ENCODE data around the gene CCDC180. TPM values are rescaled to one million over a fixed set of nuclear protein-coding genes. Genes with fewer than 3 reads are reported as not detected.
"Not testable (repeated sequence)": the region's sequence is repeated elsewhere in the genome, so short reads cannot be mapped to it uniquely, and the experiment has no call there.

Gene CCDC180
- polyA plus RNA-seq (2013, experiment 1 of 2) = 0.35 TPM
- 0.31 TPM for polyA plus RNA-seq (2013, experiment 2 of 2)

- Histone ChIP-seq H3K4me2 (ENCODE audit: low read length) (no peak within 1 kb of the TSS), H3K23ac (ENCODE audit: low read length) (no peak within 1 kb of the TSS), H3K4ac (ENCODE audit: low read depth, low read length) (no peak within 1 kb of the TSS), H3K27me3 (ENCODE audit: insufficient read depth, low read length, poor library complexity) (no peaks in the 10 kb centered on the region), H4K5ac (ENCODE audit: low read length) (no peak within 1 kb of the TSS), H2AK5ac (ENCODE audit: low read length) (no peak within 1 kb of the TSS), H3K18ac (ENCODE audit: low read length) (no peak within 1 kb of the TSS), H3K36me3 (ENCODE audit: control insufficient read depth, insufficient read depth, low read length) (no peaks in the 10 kb centered on the region), H3K27ac (ENCODE audit: low read depth, low read length) (no peak within 1 kb of the TSS), H3K79me2 (ENCODE audit: control insufficient read depth, insufficient read depth, low read length) (no peaks in the 10 kb centered on the region), H3K4me3 (ENCODE audit: low read length) (no peak within 1 kb of the TSS), H2BK5ac (ENCODE audit: low read length) (no peak within 1 kb of the TSS), H2BK15ac (replicated peaks; ENCODE audit: low read depth) (no peak within 1 kb of the TSS), H3K56ac (ENCODE audit: low read length) (no peak within 1 kb of the TSS), H3K4me1 (ENCODE audit: control insufficient read depth, low read depth, low read length) (peaks cover 2% of the 10 kb centered on the region), H3K79me1 (ENCODE audit: low read length) (no peaks in the 10 kb centered on the region), H3K9ac (ENCODE audit: low read length) (no peak within 1 kb of the TSS), H2BK120ac (ENCODE audit: low read depth, low read length) (no peak within 1 kb of the TSS), H4K8ac (ENCODE audit: low read depth, low read length) (no peak within 1 kb of the TSS)
- DNase-seq = no peak
- WGBS (ENCODE audit: extremely low coverage, insufficient coverage, low lambda C conversion rate) = no CpG with 5 or more reads among the region's 42 CpGs
Measured at GRCh38 chr9:97307500-97308163, at the start of gene CCDC180. Gene CCDC180, plus strand, starts transcription at chr9:97307659. Its CDS starts 405 bp downstream, at chr9:97308064.

GRCh38 chr9:97259834-97260514, 47.5 kb upstream of the CCDC180 start:
- no CpG with 5 or more reads among the region's 4 CpGs for WGBS (ENCODE audit: extremely low coverage, insufficient coverage, low lambda C conversion rate)
- H3K27me3 ChIP-seq (ENCODE audit: insufficient read depth, low read length, poor library complexity) = not testable (repeated sequence)

GRCh38 chr9:97271292-97271691, 36.2 kb upstream of the CCDC180 start:
- Histone ChIP-seq H3K9ac (ENCODE audit: low read length) (no peak overlapping the region), H3K4ac (ENCODE audit: low read depth, low read length) (no peak overlapping the region), H3K79me1 (ENCODE audit: low read length) (no peaks in the 10 kb centered on the region), H2BK5ac (ENCODE audit: low read length) (no peak overlapping the region), H2BK120ac (ENCODE audit: low read depth, low read length) (no peak overlapping the region), H4K8ac (ENCODE audit: low read depth, low read length) (peak overlapping the region; percentile 78), H2AK5ac (ENCODE audit: low read length) (no peak overlapping the region), H3K36me3 (ENCODE audit: control insufficient read depth, insufficient read depth, low read length) (no peaks in the 10 kb centered on the region), H4K5ac (ENCODE audit: low read length) (no peak overlapping the region), H3K18ac (ENCODE audit: low read length) (peak overlapping the region; percentile 94), H3K79me2 (ENCODE audit: control insufficient read depth, insufficient read depth, low read length) (no peaks in the 10 kb centered on the region), H3K27me3 (ENCODE audit: insufficient read depth, low read length, poor library complexity) (no peaks in the 10 kb centered on the region), H3K27ac (ENCODE audit: low read depth, low read length) (no peak overlapping the region), H3K4me2 (ENCODE audit: low read length) (no peak overlapping the region), H3K56ac (ENCODE audit: low read length) (peak overlapping the region; percentile 67), H3K23ac (ENCODE audit: low read length) (no peak overlapping the region), H3K4me1 (ENCODE audit: control insufficient read depth, low read depth, low read length) (peaks cover 1% of the 10 kb centered on the region), H2BK15ac (replicated peaks; ENCODE audit: low read depth) (no peak overlapping the region), H3K4me3 (ENCODE audit: low read length) (no peak overlapping the region)
- no CpG with 5 or more reads among the region's 29 CpGs for WGBS (ENCODE audit: extremely low coverage, insufficient coverage, low lambda C conversion rate)
- peak; percentile 54 for DNase-seq

More at GRCh38 chr9:97259834-97260514, 47.5 kb upstream of the CCDC180 start:
- H2BK15ac ChIP-seq (replicated peaks; ENCODE audit: low read depth); H3K18ac ChIP-seq (ENCODE audit: low read length); DNase-seq; H3K23ac ChIP-seq (ENCODE audit: low read length); H3K4me1 ChIP-seq (ENCODE audit: control insufficient read depth, low read depth, low read length); H3K36me3 ChIP-seq (ENCODE audit: control insufficient read depth, insufficient read depth, low read length); H3K56ac ChIP-seq (ENCODE audit: low read length); H3K79me2 ChIP-seq (ENCODE audit: control insufficient read depth, insufficient read depth, low read length); H2BK5ac ChIP-seq (ENCODE audit: low read length); H3K27ac ChIP-seq (ENCODE audit: low read depth, low read length); H2AK5ac ChIP-seq (ENCODE audit: low read length); H3K4ac ChIP-seq (ENCODE audit: low read depth, low read length); H4K5ac ChIP-seq (ENCODE audit: low read length); H3K79me1 ChIP-seq (ENCODE audit: low read length); H4K8ac ChIP-seq (ENCODE audit: low read depth, low read length); H3K4me3 ChIP-seq (ENCODE audit: low read length); H2BK120ac ChIP-seq (ENCODE audit: low read depth, low read length); H3K9ac ChIP-seq (ENCODE audit: low read length); H3K4me2 ChIP-seq (ENCODE audit: low read length): not testable (repeated sequence)

- no peak overlapping the region for H2BK5ac ChIP-seq (ENCODE audit: low read length)
- H3K27ac ChIP-seq (ENCODE audit: low read depth, low read length) = no peak overlapping the region
- no peaks in the 10 kb centered on the region for H3K36me3 ChIP-seq (ENCODE audit: control insufficient read depth, insufficient read depth, low read length)
- H3K9ac ChIP-seq (ENCODE audit: low read length) = no peak overlapping the region
- no peaks in the 10 kb centered on the region for H3K27me3 ChIP-seq (ENCODE audit: insufficient read depth, low read length, poor library complexity)
- no peak overlapping the region for H2AK5ac ChIP-seq (ENCODE audit: low read length)
- DNase-seq = peak; percentile 34
- H3K79me1 ChIP-seq (ENCODE audit: low read length) = no peaks in the 10 kb centered on the region
- no peak overlapping the region for H4K5ac ChIP-seq (ENCODE audit: low read length)
- WGBS (ENCODE audit: extremely low coverage, insufficient coverage, low lambda C conversion rate) = no CpG with 5 or more reads among the region's 4 CpGs
- no peak overlapping the region for H3K4ac ChIP-seq (ENCODE audit: low read depth, low read length)
- no peak overlapping the region for H2BK120ac ChIP-seq (ENCODE audit: low read depth, low read length)
- no peak overlapping the region for H4K8ac ChIP-seq (ENCODE audit: low read depth, low read length)
- H3K4me2 ChIP-seq (ENCODE audit: low read length) = no peak overlapping the region
- no peak overlapping the region for H3K56ac ChIP-seq (ENCODE audit: low read length)
- no peaks in the 10 kb centered on the region for H3K79me2 ChIP-seq (ENCODE audit: control insufficient read depth, insufficient read depth, low read length)
- no peak overlapping the region for H3K4me3 ChIP-seq (ENCODE audit: low read length)
- H2BK15ac ChIP-seq (replicated peaks; ENCODE audit: low read depth) = no peak overlapping the region
- peaks cover 3% of the 10 kb centered on the region for H3K4me1 ChIP-seq (ENCODE audit: control insufficient read depth, low read depth, low read length)
- no peak overlapping the region for H3K23ac ChIP-seq (ENCODE audit: low read length)
- no peak overlapping the region for H3K18ac ChIP-seq (ENCODE audit: low read length)
Measured at GRCh38 chr9:97272072-97272471, 35.4 kb upstream of the CCDC180 start.

GRCh38 chr9:97276310-97276852, 31.1 kb upstream of the CCDC180 start:
- Histone ChIP-seq H3K4me3 (ENCODE audit: low read length) (no peak overlapping the region), H3K23ac (ENCODE audit: low read length) (no peak overlapping the region), H4K5ac (ENCODE audit: low read length) (no peak overlapping the region), H3K4ac (ENCODE audit: low read depth, low read length) (no peak overlapping the region), H3K18ac (ENCODE audit: low read length) (no peak overlapping the region), H2BK15ac (replicated peaks; ENCODE audit: low read depth) (no peak overlapping the region), H3K4me2 (ENCODE audit: low read length) (no peak overlapping the region), H3K9ac (ENCODE audit: low read length) (no peak overlapping the region), H4K8ac (ENCODE audit: low read depth, low read length) (no peak overlapping the region), H2BK120ac (ENCODE audit: low read depth, low read length) (no peak overlapping the region), H3K4me1 (ENCODE audit: control insufficient read depth, low read depth, low read length) (peaks cover 6% of the 10 kb centered on the region), H3K79me2 (ENCODE audit: control insufficient read depth, insufficient read depth, low read length) (no peaks in the 10 kb centered on the region), H3K56ac (ENCODE audit: low read length) (no peak overlapping the region), H3K27ac (ENCODE audit: low read depth, low read length) (no peak overlapping the region), H2BK5ac (ENCODE audit: low read length) (no peak overlapping the region), H3K27me3 (ENCODE audit: insufficient read depth, low read length, poor library complexity) (no peaks in the 10 kb centered on the region), H3K79me1 (ENCODE audit: low read length) (no peaks in the 10 kb centered on the region), H3K36me3 (ENCODE audit: control insufficient read depth, insufficient read depth, low read length) (no peaks in the 10 kb centered on the region), H2AK5ac (ENCODE audit: low read length) (no peak overlapping the region)
- no CpG with 5 or more reads among the region's 6 CpGs for WGBS (ENCODE audit: extremely low coverage, insufficient coverage, low lambda C conversion rate)
- no peak for DNase-seq
